GM19238 (cell line): ENCODE measurements around the gene SIRT2.
A peak's percentile ranks its signal among the peaks of the same experiment; 100 is the strongest.
"Not testable (repeated sequence)": the region's sequence is repeated elsewhere in the genome, so short reads cannot be mapped to it uniquely, and the experiment has no call there.

Source experiments
- DNase-seq: peaks from one replicate; pipeline ENCODE4 v3.0.0; 2011; ENCODE audit warnings: low spot score; ENCODE audit not compliant: insufficient read length

SIRT2 gene

DNA sequence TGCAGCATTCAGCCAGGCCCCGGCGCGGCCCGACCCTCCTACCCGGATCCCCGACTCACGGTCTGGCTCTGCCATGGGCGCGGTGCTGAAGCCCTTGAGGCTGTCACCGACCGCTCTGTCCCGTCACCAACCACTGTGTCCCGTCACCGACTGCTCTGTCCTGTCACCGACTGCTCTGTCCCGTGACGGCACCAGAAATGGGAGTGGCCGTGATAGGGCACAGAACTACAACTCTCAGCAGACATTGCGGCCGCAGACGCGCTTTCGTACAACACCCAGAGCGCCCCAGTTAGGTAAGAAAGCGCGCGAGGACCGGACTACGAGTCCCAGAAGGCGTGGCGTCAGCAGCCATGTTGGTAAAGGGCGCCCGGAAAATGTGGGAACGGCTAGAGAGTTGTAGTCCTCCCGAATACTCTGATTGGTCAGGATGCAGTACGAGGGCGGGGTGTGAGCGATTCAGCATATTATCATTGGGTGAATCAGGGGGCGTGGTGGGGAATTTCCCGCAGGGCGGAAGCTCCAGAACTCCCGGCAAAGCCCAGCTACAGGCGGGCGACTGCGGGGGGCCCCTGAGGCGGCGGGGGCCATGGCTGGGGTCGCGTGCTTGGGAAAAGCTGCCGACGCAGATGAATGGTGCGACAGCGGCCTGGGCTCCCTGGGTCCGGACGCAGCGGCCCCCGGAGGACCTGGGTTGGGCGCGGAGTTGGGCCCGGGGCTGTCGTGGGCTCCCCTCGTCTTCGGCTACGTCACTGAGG lies at the start of gene SIRT2, which contains the start of gene NFKBIB:
Gene SIRT2 (minus strand): TSS at position 172 of the 755 bp plus-strand sequence. CDS start 97 bp downstream, at position 75.
Gene NFKBIB (plus strand): TSS at position 523 of the 755 bp plus-strand sequence. CDS start 64 bp downstream, at position 587.
- peak; percentile 98 for DNase-seq

DNA sequence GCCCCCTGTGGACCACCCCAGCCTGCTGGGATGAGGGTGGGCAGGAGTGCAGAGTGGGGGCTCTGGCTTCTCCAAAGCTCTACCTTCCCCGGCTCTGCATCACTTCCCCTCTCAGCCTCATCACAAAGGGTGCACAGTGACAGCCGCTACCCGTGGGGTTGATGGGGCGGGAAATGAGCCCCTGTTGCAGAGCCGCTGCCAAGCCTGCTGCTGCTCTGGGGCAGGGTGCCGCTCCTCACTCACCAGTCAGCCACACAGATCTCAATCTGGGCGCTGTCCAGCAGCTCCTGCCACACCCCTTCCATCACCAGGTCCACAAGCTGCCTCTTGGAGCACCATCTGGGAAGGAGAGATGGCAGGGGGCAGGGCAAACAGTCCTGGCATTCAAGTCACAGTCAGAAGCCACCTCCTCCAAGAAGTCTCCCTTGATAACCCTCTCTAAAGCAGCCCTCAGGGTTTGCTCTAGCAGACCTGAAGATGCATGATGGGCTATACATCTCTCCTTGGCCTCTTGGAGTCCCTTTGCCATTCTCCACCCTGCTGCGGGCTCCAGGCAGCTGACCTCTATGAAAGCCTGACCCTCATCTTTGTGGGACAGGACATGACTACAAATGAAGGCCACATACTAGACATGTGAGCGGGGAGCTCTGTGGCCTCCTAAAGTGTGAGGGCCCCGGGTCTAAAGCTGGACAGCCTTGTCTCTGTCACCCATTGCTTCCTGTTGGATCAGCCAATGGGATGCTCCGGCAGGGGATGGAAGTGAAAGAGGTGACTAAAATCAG lies 47.0 kb upstream of the SIRT2 start:
- no peak for DNase-seq

DNA sequence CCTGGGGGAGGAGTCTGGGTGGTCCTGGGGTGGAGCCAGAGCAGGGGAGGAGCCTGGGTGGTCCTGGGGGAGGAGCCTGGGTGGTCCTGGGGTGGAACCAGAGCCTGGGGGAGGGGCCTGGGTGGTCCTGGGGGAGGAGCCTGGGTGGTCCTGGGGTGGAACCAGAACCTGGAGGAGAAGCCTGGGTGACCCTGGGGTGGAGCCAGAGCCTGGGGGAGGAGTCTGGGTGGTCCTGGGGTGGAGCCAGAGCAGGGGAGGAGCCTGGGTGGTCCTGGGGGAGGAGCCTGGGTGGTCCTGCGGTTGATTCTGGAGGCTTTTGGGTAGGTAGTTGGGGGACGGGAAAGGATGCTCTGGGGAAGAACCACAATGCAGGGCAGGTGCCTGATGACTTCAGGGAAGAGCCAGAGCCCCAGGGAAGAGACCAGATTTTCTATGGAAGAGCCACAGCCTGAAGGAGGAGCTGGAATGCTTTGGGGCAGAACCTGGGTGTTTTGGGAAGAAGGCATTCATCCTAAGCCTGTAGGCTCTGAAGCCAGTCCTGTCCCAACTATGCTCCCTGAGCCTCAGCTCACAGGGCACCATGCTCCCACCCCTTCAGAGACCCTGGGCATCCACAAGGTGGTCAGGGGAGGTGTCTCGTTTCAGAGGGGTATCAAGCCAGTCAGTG lies 46.3 kb upstream of the SIRT2 start:
- DNase-seq, result no peak

DNA sequence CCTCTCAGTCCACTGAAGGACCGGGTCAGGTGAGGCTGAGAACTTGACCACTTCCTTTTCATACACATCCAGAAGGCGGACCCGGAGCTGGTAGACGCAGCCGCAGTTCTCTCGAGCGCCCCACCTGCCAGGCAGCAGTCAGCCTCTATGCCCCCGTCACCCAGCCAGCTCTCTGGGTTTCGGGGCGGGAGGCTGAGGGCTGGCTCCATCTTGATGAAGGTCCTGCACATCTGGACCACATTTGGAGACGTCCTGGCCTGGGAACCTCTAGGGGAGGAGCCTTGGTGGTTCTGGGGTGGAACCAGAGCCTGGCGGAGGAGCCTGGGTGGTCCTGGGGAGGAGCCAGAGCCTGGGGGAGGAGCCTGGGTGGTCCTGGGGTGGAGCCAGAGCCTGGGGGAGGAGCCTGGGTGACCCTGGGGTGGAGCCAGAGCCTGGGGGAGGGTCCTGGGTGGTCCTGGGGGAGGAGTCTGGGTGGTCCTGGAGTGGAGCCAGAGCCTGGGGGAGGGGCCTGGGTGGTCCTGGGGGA lies 45.6 kb upstream of the SIRT2 start:
- DNase-seq, result no peak

DNA sequence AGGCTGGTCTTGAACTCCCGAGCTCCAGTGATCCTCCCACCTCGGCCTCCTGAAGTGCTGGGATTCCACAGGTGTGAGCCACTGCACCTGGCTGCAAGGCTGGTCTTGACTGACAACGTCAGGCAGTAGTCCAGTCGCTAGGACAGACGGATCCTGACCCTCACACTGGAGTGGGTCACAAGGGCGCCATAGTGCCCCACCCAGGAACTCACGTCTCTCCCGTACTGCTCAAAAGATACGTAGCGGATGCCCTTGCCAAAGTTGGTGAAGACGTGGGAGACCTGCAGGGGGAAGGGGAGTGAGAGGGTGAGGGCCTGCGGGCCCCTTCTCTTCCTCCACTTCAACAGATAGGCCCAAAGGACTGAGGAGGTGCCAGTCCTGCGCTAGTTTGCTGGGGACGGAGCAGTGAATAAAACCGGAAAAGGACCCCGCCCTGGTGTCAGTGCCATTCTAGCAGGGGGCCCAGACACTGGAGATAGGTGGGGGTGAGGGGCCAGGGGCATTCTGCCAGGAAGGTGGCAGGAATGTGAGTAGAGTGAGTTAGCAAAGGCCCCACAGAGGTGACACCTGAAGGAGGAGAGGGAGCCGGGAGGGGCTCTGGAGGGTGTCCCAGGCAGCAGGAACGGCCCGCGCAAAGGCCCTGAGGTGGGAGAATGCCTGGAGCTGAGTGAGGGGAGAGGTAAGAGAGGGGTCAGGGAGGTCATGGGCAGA lies 43.2 kb upstream of the SIRT2 start:
- no peak for DNase-seq

DNA sequence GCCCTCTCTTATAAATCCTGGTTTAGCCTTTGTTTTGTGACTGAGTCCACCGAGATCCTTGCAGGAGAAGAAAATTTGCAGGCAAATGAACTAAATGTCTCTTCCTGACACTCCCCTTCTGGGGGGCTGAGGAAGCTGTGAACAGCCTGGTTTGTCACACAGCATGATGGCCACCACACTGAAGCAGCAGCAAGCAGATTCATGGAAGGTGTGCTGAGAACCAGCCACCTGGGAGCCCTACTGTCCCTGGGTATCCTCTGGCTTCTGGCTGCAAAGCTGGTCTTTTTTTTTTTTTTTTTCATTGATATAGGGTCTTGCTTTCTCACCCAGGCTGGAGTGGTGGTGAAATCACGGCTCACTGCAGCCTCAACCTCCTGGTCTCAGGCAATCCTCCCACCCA lies 42.6 kb upstream of the SIRT2 start:
- DNase-seq, result no peak

DNA sequence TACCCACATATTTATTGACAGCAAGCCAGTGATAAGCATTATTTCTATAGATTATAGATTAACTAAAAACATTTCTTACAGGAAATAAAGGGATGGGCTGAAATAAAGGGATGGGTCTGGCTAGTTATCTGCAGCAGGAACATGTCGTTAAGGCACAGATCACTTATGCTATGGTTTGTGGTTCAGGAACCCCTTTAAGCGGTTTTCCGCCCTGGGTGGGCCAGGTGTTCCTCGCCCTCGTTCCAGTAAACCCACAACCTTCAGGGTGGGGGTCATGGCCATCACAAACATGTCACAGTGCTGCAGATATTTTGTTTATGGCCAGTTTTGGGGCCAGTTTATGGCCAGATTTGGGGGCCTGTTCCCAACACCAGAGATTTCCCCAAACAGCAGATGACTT lies 42.0 kb upstream of the SIRT2 start:
- not testable (repeated sequence) for DNase-seq

DNA sequence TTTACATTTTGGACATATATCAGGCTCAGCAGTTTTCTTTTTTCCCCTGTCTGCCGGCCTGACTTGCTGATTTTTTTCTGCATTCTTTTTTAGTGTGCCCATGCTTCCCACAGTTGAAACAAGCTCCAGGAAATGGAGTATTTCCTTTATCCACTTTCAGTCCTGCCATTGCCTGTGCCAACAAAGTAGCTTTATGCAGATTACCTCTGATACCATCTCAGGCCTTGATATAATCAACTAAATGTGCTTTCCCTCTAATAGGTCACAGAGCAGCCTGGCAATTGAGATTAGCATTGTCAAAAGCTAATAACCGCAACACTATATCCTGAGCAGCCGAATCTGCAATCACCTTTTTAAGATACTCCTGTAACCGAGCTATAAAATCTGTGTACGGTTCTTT lies 40.5 kb upstream of the SIRT2 start:
- no peak for DNase-seq

DNA sequence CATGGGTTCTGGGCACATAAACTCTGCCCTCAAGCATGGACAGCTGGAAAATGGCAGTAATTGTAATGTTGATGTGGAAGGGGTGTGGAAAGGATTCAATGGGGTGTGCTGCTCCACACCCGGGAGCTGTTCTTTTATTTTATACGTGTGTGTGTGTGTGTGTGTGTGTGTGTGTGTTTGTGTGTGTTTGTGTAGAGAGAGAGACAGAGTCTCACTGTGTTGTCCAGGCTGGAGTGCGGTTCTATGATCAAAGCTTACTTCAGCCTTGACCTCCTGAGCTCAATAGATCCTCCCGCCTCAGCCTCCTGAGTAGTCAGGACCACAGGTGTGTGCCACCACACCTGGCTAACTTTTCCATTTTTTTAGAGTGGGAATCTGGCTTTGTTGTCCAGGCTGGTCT lies 34.1 kb upstream of the SIRT2 start:
- DNase-seq, result no peak

DNA sequence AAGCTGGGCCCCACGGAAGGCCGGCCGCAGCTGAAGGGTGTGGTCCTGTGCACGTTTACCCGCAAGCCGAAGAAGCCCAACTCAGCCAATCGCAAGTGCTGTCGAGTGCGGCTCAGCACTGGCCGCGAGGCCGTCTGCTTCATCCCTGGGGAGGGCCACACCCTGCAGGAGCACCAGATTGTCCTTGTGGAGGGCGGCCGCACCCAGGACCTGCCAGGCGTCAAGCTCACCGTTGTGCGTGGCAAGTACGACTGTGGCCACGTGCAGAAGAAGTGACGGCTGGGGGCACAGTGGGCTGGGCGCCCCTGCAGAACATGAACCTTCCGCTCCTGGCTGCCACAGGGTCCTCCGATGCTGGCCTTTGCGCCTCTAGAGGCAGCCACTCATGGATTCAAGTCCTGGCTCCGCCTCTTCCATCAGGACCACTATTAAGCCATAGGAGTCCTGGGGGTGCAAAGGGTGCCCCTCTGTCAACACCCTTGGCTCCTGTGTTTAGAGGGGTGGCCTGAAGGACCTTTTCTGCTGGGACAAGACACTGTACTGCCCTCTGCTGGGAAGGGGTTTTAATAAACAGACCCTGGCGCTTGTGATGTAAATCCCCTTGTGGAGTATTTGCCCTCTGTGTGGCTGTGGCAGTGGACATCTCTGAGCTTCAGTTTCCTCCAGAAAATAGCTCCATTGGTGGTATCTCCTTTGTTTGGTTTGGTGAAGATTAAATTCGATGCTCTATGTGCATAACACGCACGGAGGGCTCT lies 33.2 kb upstream of the SIRT2 start:
- no peak for DNase-seq

DNA sequence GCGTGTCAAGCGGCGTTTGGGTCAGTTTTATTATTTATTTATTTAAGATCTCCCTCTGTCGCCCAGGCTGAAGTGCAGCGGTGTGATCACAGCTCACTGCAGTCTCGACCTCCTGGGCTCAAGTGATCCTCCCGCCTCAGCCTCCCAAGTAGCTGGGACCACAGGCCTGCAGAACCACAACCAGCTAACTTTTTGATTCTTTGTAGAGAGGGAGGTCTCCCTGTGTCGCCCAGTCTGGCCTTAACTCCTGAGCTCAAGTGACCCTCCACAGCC lies 32.0 kb upstream of the SIRT2 start:
- DNase-seq, result no peak

DNA sequence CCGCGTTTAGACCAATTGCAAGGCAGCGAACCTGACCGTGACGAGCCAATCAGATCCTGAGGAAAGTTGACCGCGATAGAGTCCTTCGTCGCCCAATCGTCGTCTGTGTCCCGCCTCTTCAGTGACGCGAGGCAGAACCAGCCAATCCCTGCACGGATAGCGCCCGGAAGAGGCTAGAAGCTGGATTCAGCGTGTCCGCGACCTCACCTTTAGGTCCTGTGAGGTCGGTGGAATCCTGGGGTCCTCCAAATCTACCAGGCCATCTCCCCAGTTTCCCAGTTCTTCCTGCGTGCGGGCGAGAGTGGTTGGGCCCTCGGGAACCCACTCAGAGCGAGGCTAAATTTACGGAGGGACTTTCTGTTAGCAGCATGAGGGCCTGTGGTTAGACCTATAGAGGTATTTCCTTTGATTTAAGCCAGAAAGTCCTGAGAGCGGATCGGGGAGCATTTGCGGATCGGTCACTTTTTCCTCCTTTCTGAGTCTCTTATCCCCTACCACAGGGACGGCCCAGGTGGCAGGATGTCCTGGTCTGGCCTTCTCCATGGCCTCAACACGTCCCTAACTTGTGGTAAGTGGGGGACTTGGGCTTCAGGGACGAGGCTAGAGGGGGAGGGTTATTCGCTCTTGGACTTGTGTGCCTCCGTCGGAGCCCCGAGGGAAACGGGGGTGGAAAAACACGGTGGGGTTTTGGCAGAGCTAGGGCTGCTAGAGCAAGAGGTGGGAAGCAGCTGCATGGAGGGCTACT lies 31.5 kb upstream of the SIRT2 start, which contains the start of gene MRPS12:
Gene MRPS12 (plus strand): TSS at position 169 of the 745 bp plus-strand sequence. CDS start 351 bp downstream, at position 520.
- DNase-seq, result peak; percentile 99

DNA sequence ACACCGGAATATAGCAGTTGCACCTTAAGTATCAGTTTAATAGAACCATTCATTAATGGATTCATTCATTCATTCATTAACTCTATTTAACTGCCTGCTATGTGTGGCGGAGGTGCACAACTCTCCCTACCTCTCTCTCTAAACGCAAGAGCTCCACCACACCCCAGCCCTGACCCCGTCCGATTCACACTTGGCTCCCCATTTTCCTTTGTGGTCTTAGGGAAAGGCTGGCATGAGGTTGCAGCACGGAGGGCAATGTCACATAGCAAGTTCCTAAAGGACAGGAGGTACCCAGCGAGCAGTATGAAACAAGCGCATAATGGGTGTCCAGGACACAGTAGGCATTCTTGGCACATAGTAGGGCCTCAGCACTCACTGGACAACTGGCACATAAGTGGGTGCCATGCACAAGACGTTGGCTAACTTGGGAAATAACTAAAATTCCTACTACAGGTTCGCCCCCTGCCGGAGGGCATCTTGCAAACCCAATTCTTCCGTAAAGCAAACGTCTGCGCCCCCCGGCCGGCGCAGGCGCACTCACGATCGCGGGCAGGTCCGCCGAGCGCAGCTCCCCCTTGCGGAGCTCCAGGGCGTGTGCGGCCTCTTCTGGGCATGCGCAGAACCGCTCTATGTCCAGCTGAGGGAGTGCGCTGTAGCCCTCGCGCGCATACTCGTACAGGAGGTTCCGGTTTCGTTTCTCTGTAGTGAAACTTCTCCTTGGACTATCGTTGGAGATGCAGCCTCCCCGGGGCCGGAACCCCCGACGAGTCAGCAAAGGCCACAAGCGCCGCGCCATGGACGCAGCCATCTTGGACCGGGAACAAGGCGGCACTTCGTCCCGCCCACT lies 30.7 kb upstream of the SIRT2 start, which contains the start of gene SARS2:
Gene SARS2 (minus strand): TSS at position 835 of the 847 bp plus-strand sequence. CDS start 27 bp downstream, at position 808.
- DNase-seq, result peak; percentile 92

DNA sequence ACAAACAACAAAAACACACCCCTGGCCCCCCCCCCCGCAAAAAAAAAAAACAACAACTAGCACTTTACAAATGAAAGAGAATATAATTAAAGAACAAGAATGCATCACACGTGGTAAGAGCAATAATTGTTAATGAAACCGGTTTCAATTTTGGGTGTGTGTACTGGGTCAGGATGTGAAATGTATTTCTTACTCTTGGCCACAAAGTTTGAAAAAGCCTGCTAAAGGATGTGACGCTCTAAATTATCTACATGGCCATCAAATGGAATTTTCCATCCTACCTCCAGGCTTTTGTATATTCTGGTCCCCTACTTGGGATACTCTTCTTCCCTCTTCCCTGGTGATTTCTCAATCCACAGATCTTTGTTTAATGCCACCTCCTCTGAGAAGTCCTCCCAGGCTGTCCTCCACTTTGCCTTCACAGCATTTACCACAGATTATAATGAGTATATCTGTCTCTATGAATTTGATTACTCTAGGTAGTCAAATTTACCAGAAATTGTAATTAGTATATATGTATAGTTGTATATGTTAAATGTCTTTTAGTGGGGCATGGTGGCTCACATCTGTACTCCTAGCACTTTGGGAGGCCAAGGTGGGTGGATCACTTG lies 29.1 kb upstream of the SIRT2 start:
- peak; percentile 5 for DNase-seq

DNA sequence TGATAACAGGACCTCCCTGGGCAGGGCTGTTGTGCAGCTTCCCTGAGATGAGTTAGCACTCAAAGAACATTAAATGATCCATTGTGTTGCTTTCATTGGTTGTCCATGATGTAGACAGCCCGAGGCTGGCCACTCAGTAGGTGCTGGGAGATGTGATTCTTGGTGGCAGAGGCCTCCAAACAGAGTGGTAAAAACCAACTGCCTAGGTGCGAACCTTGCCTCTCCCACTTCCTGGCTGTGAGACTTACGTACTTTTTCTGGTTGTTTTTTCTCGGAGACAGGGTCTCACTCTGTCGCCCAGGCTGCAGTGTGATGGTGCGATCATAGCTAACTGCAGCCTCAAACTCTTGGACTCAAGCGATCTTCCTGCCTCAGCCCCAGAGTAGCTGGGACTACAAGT lies 25.0 kb upstream of the SIRT2 start:
- DNase-seq, result no peak

DNA sequence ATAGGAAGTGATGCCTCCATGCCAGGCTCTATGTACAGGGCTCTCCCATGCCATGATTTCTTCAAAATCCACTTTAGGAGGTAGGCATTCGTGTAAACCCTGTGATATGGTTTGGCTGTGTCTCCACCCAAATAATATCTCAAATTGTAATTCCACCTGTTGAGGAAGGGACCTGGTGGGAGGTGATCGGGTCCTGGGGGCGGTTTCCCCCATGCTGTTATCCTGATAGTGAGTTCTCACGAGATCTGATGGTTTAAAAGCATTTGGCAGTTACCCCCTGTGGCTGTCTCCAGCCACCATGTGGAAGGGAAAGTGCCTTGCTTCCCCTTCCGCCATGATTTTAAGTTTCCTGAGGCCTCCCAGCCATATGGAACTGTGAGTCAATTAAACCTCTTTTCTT lies 23.1 kb upstream of the SIRT2 start:
- no peak for DNase-seq

DNA sequence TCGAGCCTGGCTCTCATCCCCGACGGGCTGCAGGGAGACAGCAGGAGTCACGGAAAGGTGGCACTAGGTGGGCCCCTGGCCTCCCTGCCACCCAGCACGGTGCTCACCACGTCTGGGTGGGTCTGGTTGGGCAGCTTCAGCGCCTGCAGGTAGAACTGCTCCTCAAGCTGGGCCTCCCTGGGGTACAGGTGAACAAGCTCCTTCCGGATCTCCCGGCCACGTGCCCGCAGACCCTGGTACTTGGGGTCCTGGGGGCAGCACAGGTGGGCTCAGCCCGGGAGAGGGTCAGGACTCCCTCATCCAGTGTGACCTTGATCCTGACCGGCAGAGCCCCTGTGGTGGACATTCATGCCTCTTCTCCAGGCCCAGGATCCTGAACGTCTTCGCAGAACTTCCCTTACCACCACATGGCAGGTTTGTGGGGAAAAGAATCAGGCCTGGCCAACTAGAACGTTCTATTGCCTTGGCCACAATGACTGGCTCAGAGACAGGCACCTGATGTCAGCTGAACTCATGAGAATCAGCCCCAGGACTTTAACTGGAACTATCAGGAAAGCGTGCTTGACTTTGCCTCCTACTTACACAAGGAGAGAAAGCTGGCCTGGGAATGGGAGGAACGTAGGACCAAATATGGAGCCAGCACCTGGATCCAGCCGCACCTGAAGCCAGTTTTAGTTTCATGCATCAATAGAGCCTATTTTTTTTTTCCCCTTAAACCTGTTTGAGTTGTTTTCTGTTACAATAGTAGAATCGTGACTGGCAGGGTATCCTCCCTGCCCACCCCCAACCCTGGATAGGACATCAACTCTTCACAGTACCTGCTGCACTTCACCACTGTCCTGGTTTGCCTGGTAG lies 22.2 kb upstream of the SIRT2 start:
- no peak for DNase-seq
